Measurements from ENCODE around the gene AKAP8L. TPM values are rescaled to one million over a fixed set of nuclear protein-coding genes. Genes with fewer than 3 reads are reported as not detected.
"Not testable (repeated sequence)": the region's sequence is repeated elsewhere in the genome, so short reads cannot be mapped to it uniquely, and the experiment has no call there.

AKAP8L gene
- total RNA-seq, 1 experiment from 2014 or later = 231 TPM

DNA sequence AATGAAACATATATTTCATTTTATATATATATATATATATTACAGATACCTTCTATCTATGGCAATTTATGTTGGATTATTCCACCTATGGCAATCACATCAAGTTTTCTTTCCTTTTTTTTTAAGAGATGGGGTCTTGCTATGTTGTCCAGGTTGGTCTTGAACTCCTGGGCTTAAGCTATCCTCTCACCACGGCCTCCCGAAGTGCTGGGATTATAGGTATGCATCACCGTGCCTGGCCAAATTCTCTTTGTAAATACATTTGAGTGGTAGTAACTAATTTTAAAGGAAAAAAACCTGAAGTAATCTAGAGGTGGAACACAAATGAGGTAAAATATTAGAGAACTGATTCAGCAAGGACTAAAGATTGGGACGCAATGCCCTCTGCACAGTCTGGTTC lies 64.9 kb downstream of the AKAP8L start (continued):
- TF ChIP-seq, protein P1, sequence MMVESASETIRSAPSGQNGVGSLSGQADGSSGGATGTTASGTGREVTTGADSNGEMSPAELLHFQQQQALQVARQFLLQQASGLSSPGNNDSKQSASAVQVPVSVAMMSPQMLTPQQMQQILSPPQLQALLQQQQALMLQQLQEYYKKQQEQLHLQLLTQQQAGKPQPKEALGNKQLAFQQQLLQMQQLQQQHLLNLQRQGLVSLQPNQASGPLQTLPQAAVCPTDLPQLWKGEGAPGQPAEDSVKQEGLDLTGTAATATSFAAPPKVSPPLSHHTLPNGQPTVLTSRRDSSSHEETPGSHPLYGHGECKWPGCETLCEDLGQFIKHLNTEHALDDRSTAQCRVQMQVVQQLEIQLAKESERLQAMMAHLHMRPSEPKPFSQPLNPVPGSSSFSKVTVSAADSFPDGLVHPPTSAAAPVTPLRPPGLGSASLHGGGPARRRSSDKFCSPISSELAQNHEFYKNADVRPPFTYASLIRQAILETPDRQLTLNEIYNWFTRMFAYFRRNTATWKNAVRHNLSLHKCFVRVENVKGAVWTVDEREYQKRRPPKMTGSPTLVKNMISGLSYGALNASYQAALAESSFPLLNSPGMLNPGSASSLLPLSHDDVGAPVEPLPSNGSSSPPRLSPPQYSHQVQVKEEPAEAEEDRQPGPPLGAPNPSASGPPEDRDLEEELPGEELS (CRISPR knock-in tag; IDR thresholded peaks at IDR 0.05) = no peak
- no peak for TF ChIP-seq ZNF263 (CRISPR knock-in tag; IDR thresholded peaks at IDR 0.05; ENCODE audit: low read depth)
- no peak for TF ChIP-seq JAZF1 (CRISPR knock-in tag; IDR thresholded peaks at IDR 0.05)
- no peak for TF ChIP-seq ZNF121 (CRISPR knock-in tag; IDR thresholded peaks at IDR 0.05)
- TF ChIP-seq, protein P2, sequence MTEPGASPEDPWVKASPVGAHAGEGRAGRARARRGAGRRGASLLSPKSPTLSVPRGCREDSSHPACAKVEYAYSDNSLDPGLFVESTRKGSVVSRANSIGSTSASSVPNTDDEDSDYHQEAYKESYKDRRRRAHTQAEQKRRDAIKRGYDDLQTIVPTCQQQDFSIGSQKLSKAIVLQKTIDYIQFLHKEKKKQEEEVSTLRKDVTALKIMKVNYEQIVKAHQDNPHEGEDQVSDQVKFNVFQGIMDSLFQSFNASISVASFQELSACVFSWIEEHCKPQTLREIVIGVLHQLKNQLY (CRISPR knock-in tag; IDR thresholded peaks at IDR 0.05) = no peak
- TF ChIP-seq ZNF232 (CRISPR knock-in tag; IDR thresholded peaks at IDR 0.05) = no peak

- H3K4me1 Mint-ChIP-seq; H3K27ac Mint-ChIP-seq; ATAC-seq; H3K9me3 Mint-ChIP-seq; H3K27me3 Mint-ChIP-seq (ENCODE audit: low read depth); POLR2A ChIA-PET; DNase-seq (ENCODE audit: low spot score); H3K4me3 Mint-ChIP-seq: not testable (repeated sequence)
- H3K36me3 Mint-ChIP-seq = peaks cover 27% of the 10 kb centered on the region
- CTCF ChIA-PET = interaction anchor here (0.6 to 1.2 kb wide), 2 partner anchors 9 to 67 kb away, joined by 3 read pairs; no protein-coding TSS in a partner anchor
These were observed 66.3 kb downstream of the AKAP8L start for GRCh38 chr19:15352535-15352934.

GRCh38 chr19:15341328-15341727 lies 77.5 kb downstream of the AKAP8L start:
- CTCF ChIA-PET; H3K4me3 Mint-ChIP-seq; H3K4me1 Mint-ChIP-seq; DNase-seq (ENCODE audit: low spot score); ATAC-seq; POLR2A ChIA-PET; H3K36me3 Mint-ChIP-seq; H3K27ac Mint-ChIP-seq; H3K27me3 Mint-ChIP-seq (ENCODE audit: low read depth); H3K9me3 Mint-ChIP-seq: not testable (repeated sequence)

GRCh38 chr19:15340086-15340485 lies 78.7 kb downstream of the AKAP8L start:
- Mint-ChIP-seq H3K4me3 (no peak overlapping the region), H3K4me1 (no peaks in the 10 kb centered on the region), H3K27me3 (ENCODE audit: low read depth) (no peaks in the 10 kb centered on the region), H3K27ac (no peak overlapping the region), H3K9me3 (no peaks in the 10 kb centered on the region), H3K36me3 (peaks cover 3% of the 10 kb centered on the region; the same call in 1 of the 2 replicates)
- ATAC-seq (no peak), DNase-seq (ENCODE audit: low spot score) (no peak)
- POLR2A ChIA-PET = no interaction called here
- CTCF ChIA-PET = interaction anchor here (0.6 kb wide), 1 partner anchor 248 kb away, joined by 3 read pairs; no protein-coding TSS in a partner anchor
- TF ChIP-seq, protein P3, sequence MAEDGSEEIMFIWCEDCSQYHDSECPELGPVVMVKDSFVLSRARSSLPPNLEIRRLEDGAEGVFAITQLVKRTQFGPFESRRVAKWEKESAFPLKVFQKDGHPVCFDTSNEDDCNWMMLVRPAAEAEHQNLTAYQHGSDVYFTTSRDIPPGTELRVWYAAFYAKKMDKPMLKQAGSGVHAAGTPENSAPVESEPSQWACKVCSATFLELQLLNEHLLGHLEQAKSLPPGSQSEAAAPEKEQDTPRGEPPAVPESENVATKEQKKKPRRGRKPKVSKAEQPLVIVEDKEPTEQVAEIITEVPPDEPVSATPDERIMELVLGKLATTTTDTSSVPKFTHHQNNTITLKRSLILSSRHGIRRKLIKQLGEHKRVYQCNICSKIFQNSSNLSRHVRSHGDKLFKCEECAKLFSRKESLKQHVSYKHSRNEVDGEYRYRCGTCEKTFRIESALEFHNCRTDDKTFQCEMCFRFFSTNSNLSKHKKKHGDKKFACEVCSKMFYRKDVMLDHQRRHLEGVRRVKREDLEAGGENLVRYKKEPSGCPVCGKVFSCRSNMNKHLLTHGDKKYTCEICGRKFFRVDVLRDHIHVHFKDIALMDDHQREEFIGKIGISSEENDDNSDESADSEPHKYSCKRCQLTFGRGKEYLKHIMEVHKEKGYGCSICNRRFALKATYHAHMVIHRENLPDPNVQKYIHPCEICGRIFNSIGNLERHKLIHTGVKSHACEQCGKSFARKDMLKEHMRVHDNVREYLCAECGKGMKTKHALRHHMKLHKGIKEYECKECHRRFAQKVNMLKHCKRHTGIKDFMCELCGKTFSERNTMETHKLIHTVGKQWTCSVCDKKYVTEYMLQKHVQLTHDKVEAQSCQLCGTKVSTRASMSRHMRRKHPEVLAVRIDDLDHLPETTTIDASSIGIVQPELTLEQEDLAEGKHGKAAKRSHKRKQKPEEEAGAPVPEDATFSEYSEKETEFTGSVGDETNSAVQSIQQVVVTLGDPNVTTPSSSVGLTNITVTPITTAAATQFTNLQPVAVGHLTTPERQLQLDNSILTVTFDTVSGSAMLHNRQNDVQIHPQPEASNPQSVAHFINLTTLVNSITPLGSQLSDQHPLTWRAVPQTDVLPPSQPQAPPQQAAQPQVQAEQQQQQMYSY (CRISPR knock-in tag; IDR thresholded peaks at IDR 0.05) = no peak
- no peak for TF ChIP-seq ZNF281 (CRISPR knock-in tag; IDR thresholded peaks at IDR 0.05)
- TF ChIP-seq RORB (CRISPR knock-in tag; IDR thresholded peaks at IDR 0.05) = no peak
- no peak for TF ChIP-seq JAZF1 (CRISPR knock-in tag; IDR thresholded peaks at IDR 0.05)
- TF ChIP-seq, protein P4, sequence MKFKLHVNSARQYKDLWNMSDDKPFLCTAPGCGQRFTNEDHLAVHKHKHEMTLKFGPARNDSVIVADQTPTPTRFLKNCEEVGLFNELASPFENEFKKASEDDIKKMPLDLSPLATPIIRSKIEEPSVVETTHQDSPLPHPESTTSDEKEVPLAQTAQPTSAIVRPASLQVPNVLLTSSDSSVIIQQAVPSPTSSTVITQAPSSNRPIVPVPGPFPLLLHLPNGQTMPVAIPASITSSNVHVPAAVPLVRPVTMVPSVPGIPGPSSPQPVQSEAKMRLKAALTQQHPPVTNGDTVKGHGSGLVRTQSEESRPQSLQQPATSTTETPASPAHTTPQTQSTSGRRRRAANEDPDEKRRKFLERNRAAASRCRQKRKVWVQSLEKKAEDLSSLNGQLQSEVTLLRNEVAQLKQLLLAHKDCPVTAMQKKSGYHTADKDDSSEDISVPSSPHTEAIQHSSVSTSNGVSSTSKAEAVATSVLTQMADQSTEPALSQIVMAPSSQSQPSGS (CRISPR knock-in tag; IDR thresholded peaks at IDR 0.05; ENCODE audit: borderline replicate concordance, low read depth) = no peak
- no peak for TF ChIP-seq FOXJ3 (CRISPR knock-in tag; IDR thresholded peaks at IDR 0.05; ENCODE audit: borderline replicate concordance)
- TF ChIP-seq ZNF423 (CRISPR knock-in tag; IDR thresholded peaks at IDR 0.05) = no peak
- TF ChIP-seq SMAD3 (CRISPR knock-in tag; IDR thresholded peaks at IDR 0.05; ENCODE audit: borderline replicate concordance) = no peak
- TF ChIP-seq GTF2I (CRISPR knock-in tag; conservative IDR thresholded peaks at IDR 0.05) = no peak
- TF ChIP-seq ATF3 (CRISPR knock-in tag; conservative IDR thresholded peaks at IDR 0.05) = no peak
